MM.1S (cell line): ENCODE results near the gene HSF4.

ENCODE experiments used
- DNase-seq: peaks from one replicate; pipeline ENCODE4 v3.0.0-alpha.2; 2015
- H2AFZ ChIP-seq: fragments of 300-600 bp; sonication (generic); 2 replicates; pipeline ENCODE4 v1.6.0; 2016; ENCODE audit warnings: antibody characterized with exemption, low read length
- H3F3A ChIP-seq: fragments of 300-600 bp; sonication (generic); 2 replicates; pipeline ENCODE4 v1.6.1; 2016; ENCODE audit warnings: mild to moderate bottlenecking, antibody characterized with exemption, low read length, moderate library complexity, mixed read lengths; ENCODE audit not compliant: insufficient read depth
- H3K27ac ChIP-seq: fragments of 300-600 bp; sonication (generic); 2 replicates; pipeline ENCODE4 v1.5.1; 2016; ENCODE audit warnings: mild to moderate bottlenecking, low read length
- H3K27me3 ChIP-seq: fragments of 300-600 bp; sonication (generic); replicated peaks from 2 replicates; pipeline ENCODE4 v1.6.0; 2016; ENCODE audit warnings: low read length; ENCODE audit not compliant: insufficient read depth
- H3K36me3 ChIP-seq: fragments of 300-600 bp; sonication (generic); replicated peaks from 2 replicates; pipeline ENCODE4 v1.6.1; 2016; ENCODE audit warnings: mild to moderate bottlenecking, low read length, mixed read lengths; ENCODE audit not compliant: insufficient read depth
- H3K4me1 ChIP-seq: fragments of 300-600 bp; sonication (generic); 2 replicates; pipeline ENCODE4 v1.6.1; 2016; ENCODE audit warnings: low read length, mixed read lengths
- H3K4me2 ChIP-seq: fragments of 300-600 bp; sonication (generic); 2 replicates; pipeline ENCODE4 v1.6.0; 2016; ENCODE audit warnings: low read depth, low read length
- H3K4me3 ChIP-seq: fragments of 300-600 bp; sonication (generic); 2 replicates; pipeline ENCODE4 v1.5.1; 2016; ENCODE audit warnings: low read length, mixed read lengths
- H3K79me2 ChIP-seq: fragments of 300-600 bp; sonication (generic); 2 replicates; pipeline ENCODE4 v1.6.1; 2016; ENCODE audit warnings: mixed run types, low read length, mixed read lengths
- H3K9ac ChIP-seq: fragments of 300-600 bp; sonication (generic); 2 replicates; pipeline ENCODE4 v1.6.1; 2016; ENCODE audit warnings: low read length, mixed read lengths
- H3K9me2 ChIP-seq: fragments of 300-600 bp; sonication (generic); replicated peaks from 2 replicates; pipeline ENCODE4 v1.6.1; 2016; ENCODE audit warnings: mild to moderate bottlenecking, low read length, mixed read lengths; ENCODE audit not compliant: insufficient read depth
- H3K9me3 ChIP-seq: fragments of 300-600 bp; sonication (generic); replicated peaks from 2 replicates; pipeline ENCODE4 v1.6.1; 2016; ENCODE audit warnings: mild to moderate bottlenecking, low read length, mixed read lengths; ENCODE audit not compliant: insufficient read depth
- H4K20me1 ChIP-seq: fragments of 300-600 bp; sonication (generic); 2 replicates; pipeline ENCODE4 v1.6.1; 2016; ENCODE audit warnings: mild to moderate bottlenecking, low read length, moderate library complexity, mixed read lengths; ENCODE audit not compliant: insufficient read depth
- CTCF ChIP-seq: fragments of 300-600 bp; sonication (generic); IDR thresholded peaks from 2 replicates; pipeline ENCODE4 v1.5.1; 2016; ENCODE audit warnings: antibody characterized with exemption, low read length, mixed read lengths
- EZH2 ChIP-seq: fragments of 300-600 bp; sonication (generic); optimal IDR thresholded peaks from 2 replicates; pipeline ENCODE3; 2017; ENCODE audit warnings: low read depth, mild to moderate bottlenecking, antibody characterized with exemption, low read length, mixed read lengths
- EZH2phosphoT487 ChIP-seq: fragments of 300-600 bp; sonication (generic); IDR thresholded peaks from 2 replicates; pipeline ENCODE4 v1.6.1; 2018; ENCODE audit warnings: antibody characterized with exemption, low read length

The HSF4 gene

GRCh38 chr16:67216612-67217490 lies 52.3 kb downstream of the HSF4 start:
- Histone ChIP-seq H3K79me2 (no peaks in the 10 kb centered on the region), H3K4me2 (no peak overlapping the region), H4K20me1 (no peaks in the 10 kb centered on the region), H3K27me3 (no peaks in the 10 kb centered on the region; the same call in 1 of the 2 replicates), H3K4me3 (no peak overlapping the region), H3K4me1 (no peaks in the 10 kb centered on the region), H3K9me2 (no peaks in the 10 kb centered on the region), H3K9ac (no peak overlapping the region), H3F3A (no peaks in the 10 kb centered on the region), H2AFZ (no peak overlapping the region), H3K27ac (no peak overlapping the region), H3K9me3 (no peaks in the 10 kb centered on the region), H3K36me3 (no peaks in the 10 kb centered on the region; the same call in 1 of the 2 replicates)
- TF ChIP-seq EZH2, result no peak
- no peak for TF ChIP-seq CTCF
- TF ChIP-seq EZH2phosphoT487, result no peak
- no peak for DNase-seq
